ENCODE measurements around the gene RAD51B. TPM values are rescaled to one million over a fixed set of nuclear protein-coding genes. Genes with fewer than 3 reads are reported as not detected.

The RAD51B gene
- total RNA-seq, 1 experiment from 2014 or later, result 29.9 TPM

DNA sequence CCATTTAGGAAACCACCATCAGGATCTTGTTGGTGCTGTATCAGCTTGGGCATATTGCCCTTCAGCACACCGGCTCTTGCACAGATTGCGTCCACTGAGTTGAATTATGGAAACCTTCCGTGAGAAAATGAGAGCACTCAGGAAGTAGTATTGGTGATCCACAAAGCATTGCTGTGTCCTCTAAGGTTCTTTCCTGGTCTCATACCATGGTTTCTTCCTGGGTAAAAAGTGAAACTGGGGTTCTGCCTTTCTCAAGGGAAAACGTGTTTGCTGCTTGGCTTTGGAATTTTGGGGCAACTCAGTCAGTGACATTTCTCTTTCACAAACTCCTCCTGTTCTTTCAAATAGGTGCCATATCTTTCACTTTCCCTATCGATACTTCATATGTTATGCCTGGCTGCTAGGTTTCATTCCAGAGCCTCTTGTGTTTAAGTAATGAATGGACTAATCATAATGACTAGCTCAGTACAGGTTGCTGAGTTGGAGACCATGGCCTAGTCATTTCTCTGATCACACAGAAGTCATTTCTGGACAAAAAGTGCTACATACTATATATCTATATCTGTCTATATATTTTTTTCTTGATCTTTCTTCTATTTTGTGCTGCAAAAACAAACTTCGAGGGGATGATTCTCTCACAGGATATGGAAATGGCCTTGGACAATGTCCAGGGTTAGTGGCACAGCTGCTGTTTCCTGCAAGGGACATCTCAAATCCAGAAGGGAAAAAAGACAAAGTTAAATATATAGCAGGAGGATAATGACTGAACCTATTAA, 549.9 kb downstream of the RAD51B start:
- BruUV-seq (replicated peaks), result no TSS peak
- no peak overlapping the region for H3K4me3 ChIP-seq
- CTCF ChIA-PET, result no interaction called here

GRCh38 chr14:68370057-68370360, 550.4 kb downstream of the RAD51B start:
- Histone ChIP-seq H3K9me3 (ENCODE audit: insufficient read depth, low read depth) (peaks cover 5% of the 10 kb centered on the region), H3K4me2 (no peak overlapping the region), H3K4me3 (no peak overlapping the region), H3K27ac (no peak overlapping the region), H4K20me1 (ENCODE audit: insufficient read depth) (no peaks in the 10 kb centered on the region), H3K27me3 (ENCODE audit: insufficient read depth, low read depth) (no peaks in the 10 kb centered on the region), H3K4me1 (replicated peaks; ENCODE audit: insufficient read depth) (peaks cover 8% of the 10 kb centered on the region), H3K79me2 (ENCODE audit: low read depth) (no peaks in the 10 kb centered on the region), H2AFZ (no peak overlapping the region), H3K9me2 (ENCODE audit: insufficient read depth) (no peaks in the 10 kb centered on the region), H3F3A (ENCODE audit: insufficient read depth, low read depth) (0 out of 2 replicates have a peak, but pooled peaks cover 5% of the 10 kb centered on the region), H3K36me3 (ENCODE audit: low read depth) (no peaks in the 10 kb centered on the region)
- ChIA-PET POLR2A (ENCODE audit: unreplicated experiment) (no interaction called here), CTCF (no interaction called here)
- no peak for DNase-seq
- TF ChIP-seq CTCF (conservative IDR thresholded peaks at IDR 0.05), result no peak
- TF ChIP-seq EZH2 (IDR thresholded peaks at IDR 0.05; ENCODE audit: low read depth), result no peak
- no TSS peak for BruUV-seq (replicated peaks)
- intact Hi-C loops (cut with micrococcal nuclease; ENCODE audit: unreplicated experiment), result no loop called here

More for the DNA sequence above, 549.9 kb downstream of the RAD51B start:
- no peak for TF ChIP-seq CTCF (conservative IDR thresholded peaks at IDR 0.05)
- TF ChIP-seq EZH2 (IDR thresholded peaks at IDR 0.05; ENCODE audit: low read depth), result no peak
- H2AFZ ChIP-seq, result no peak overlapping the region
- H3K79me2 ChIP-seq (ENCODE audit: low read depth), result no peaks in the 10 kb centered on the region
- no peaks in the 10 kb centered on the region for H3K9me2 ChIP-seq (ENCODE audit: insufficient read depth)
- 0 out of 2 replicates have a peak, but pooled peaks cover 6% of the 10 kb centered on the region for H3F3A ChIP-seq (ENCODE audit: insufficient read depth, low read depth)
- peaks cover 5% of the 10 kb centered on the region for H3K9me3 ChIP-seq (ENCODE audit: insufficient read depth, low read depth)
- no peaks in the 10 kb centered on the region for H4K20me1 ChIP-seq (ENCODE audit: insufficient read depth)
- H3K27me3 ChIP-seq (ENCODE audit: insufficient read depth, low read depth), result no peaks in the 10 kb centered on the region
- no peak overlapping the region for H3K27ac ChIP-seq
- POLR2A ChIA-PET (ENCODE audit: unreplicated experiment), result no interaction called here
- H3K4me1 ChIP-seq (replicated peaks; ENCODE audit: insufficient read depth), result peaks cover 12% of the 10 kb centered on the region
- no peak for DNase-seq
- no peak overlapping the region for H3K4me2 ChIP-seq
- H3K36me3 ChIP-seq (ENCODE audit: low read depth), result no peaks in the 10 kb centered on the region
- intact Hi-C loops (cut with micrococcal nuclease; ENCODE audit: unreplicated experiment), result loop anchor here (5.0 kb wide), 1 partner anchor 427 kb away; no protein-coding TSS in a partner anchor

- Histone ChIP-seq H4K20me1 (ENCODE audit: insufficient read depth) (no peaks in the 10 kb centered on the region), H3F3A (ENCODE audit: insufficient read depth, low read depth) (no peaks in the 10 kb centered on the region), H3K4me2 (no peak overlapping the region), H3K9me2 (ENCODE audit: insufficient read depth) (no peaks in the 10 kb centered on the region), H3K4me3 (no peak overlapping the region), H3K36me3 (ENCODE audit: low read depth) (no peaks in the 10 kb centered on the region), H3K27me3 (ENCODE audit: insufficient read depth, low read depth) (no peaks in the 10 kb centered on the region), H3K4me1 (replicated peaks; ENCODE audit: insufficient read depth) (0 out of 2 replicates have a peak, but pooled peaks cover under 1% of the 10 kb centered on the region), H3K27ac (no peak overlapping the region), H3K9me3 (ENCODE audit: insufficient read depth, low read depth) (no peaks in the 10 kb centered on the region), H2AFZ (no peak overlapping the region), H3K79me2 (ENCODE audit: low read depth) (no peaks in the 10 kb centered on the region)
- BruUV-seq (replicated peaks), result no TSS peak
- POLR2A ChIA-PET (ENCODE audit: unreplicated experiment), result no interaction called here
- no peak for TF ChIP-seq EZH2 (IDR thresholded peaks at IDR 0.05; ENCODE audit: low read depth)
- no peak for TF ChIP-seq CTCF (conservative IDR thresholded peaks at IDR 0.05)
- intact Hi-C loops (cut with micrococcal nuclease; ENCODE audit: unreplicated experiment), result no loop called here
- no peak for DNase-seq
- CTCF ChIA-PET, result no interaction called here
Measured at GRCh38 chr14:68372368-68372767, 552.8 kb downstream of the RAD51B start.
